ENCODE data around the gene MINDY4B.
"Not testable (repeated sequence)": the region's sequence is repeated elsewhere in the genome, so short reads cannot be mapped to it uniquely, and the experiment has no call there.

GRCh38 chr3:150863921-150864320 lies 41.3 kb downstream of the MINDY4B start:
- TF ChIP-seq, protein P1, sequence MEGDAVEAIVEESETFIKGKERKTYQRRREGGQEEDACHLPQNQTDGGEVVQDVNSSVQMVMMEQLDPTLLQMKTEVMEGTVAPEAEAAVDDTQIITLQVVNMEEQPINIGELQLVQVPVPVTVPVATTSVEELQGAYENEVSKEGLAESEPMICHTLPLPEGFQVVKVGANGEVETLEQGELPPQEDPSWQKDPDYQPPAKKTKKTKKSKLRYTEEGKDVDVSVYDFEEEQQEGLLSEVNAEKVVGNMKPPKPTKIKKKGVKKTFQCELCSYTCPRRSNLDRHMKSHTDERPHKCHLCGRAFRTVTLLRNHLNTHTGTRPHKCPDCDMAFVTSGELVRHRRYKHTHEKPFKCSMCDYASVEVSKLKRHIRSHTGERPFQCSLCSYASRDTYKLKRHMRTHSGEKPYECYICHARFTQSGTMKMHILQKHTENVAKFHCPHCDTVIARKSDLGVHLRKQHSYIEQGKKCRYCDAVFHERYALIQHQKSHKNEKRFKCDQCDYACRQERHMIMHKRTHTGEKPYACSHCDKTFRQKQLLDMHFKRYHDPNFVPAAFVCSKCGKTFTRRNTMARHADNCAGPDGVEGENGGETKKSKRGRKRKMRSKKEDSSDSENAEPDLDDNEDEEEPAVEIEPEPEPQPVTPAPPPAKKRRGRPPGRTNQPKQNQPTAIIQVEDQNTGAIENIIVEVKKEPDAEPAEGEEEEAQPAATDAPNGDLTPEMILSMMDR (IDR thresholded peaks at IDR 0.05): not testable (repeated sequence)
- not testable (repeated sequence) for TF ChIP-seq POLR2A (IDR thresholded peaks at IDR 0.05)
